HCT116 (cell line): ENCODE results near the gene TCF12.

ENCODE experiments used
- SRF ChIP-seq: IDR thresholded peaks from 2 replicates; pipeline ENCODE4 v1.6.1; 2012; ENCODE audit warnings: low read depth
- TF ChIP-seq, protein P1 (sequence below), 3 experiments: fragments of 200-600 bp in 1 of 3; sonication (generic) in 1 of 3; IDR thresholded peaks in 2 of 3; conservative IDR thresholded peaks in 1 of 3; 2 replicates each; pipeline ENCODE4 v1.5.1; 2012 to 2017; ENCODE audit warnings: low read depth in 2 of 3, low read length in 2 of 3, antibody characterized with exemption in 1 of 3, borderline replicate concordance in 1 of 3, control low read depth in 1 of 3, mild to moderate bottlenecking in 1 of 3, mixed read lengths in 1 of 3, mixed run types in 1 of 3, moderate library complexity in 1 of 3; ENCODE audit not compliant: insufficient read depth in 1 of 3

- TF ChIP-seq, protein P1, sequence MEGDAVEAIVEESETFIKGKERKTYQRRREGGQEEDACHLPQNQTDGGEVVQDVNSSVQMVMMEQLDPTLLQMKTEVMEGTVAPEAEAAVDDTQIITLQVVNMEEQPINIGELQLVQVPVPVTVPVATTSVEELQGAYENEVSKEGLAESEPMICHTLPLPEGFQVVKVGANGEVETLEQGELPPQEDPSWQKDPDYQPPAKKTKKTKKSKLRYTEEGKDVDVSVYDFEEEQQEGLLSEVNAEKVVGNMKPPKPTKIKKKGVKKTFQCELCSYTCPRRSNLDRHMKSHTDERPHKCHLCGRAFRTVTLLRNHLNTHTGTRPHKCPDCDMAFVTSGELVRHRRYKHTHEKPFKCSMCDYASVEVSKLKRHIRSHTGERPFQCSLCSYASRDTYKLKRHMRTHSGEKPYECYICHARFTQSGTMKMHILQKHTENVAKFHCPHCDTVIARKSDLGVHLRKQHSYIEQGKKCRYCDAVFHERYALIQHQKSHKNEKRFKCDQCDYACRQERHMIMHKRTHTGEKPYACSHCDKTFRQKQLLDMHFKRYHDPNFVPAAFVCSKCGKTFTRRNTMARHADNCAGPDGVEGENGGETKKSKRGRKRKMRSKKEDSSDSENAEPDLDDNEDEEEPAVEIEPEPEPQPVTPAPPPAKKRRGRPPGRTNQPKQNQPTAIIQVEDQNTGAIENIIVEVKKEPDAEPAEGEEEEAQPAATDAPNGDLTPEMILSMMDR (IDR thresholded peaks at IDR 0.05 in 2 of 3, conservative IDR thresholded peaks at IDR 0.05 in 1 of 3; ENCODE audit: borderline replicate concordance in 1 of 3, insufficient read depth in 1 of 3, low read depth in 2 of 3, low read length in 2 of 3), result no peak
- TF ChIP-seq SRF, result no peak
These were observed 234.5 kb downstream of the TCF12 start for GRCh38 chr15:57152666-57153539.
